GM12875 (cell line): Measurements from ENCODE around the gene NAV2.

ENCODE experiments used
- H3K4me3 ChIP-seq: one replicate; pipeline ENCODE4 v1.5.1; 2011; ENCODE audit warnings: low read depth, low read length, control low read depth
- CTCF ChIP-seq: IDR thresholded peaks from 2 replicates; pipeline ENCODE4 v1.5.1; 2011; ENCODE audit warnings: low read depth, mild to moderate bottlenecking, control low read depth, inconsistent platforms, low read length, moderate library complexity, borderline replicate concordance; ENCODE audit not compliant: insufficient read depth

The NAV2 gene

GRCh38 chr11:19705936-19706335 is 6.7 kb upstream of the NAV2 start:
- H3K4me3 ChIP-seq: no peak overlapping the region
- no peak for TF ChIP-seq CTCF

GRCh38 chr11:19711911-19712280 is 741 bp upstream of the NAV2 start:
- no peak for TF ChIP-seq CTCF
- H3K4me3 ChIP-seq: peak overlapping the region; percentile 72

GRCh38 chr11:19713196-19714021 is 772 bp downstream of the NAV2 start:
- no peak for TF ChIP-seq CTCF
- H3K4me3 ChIP-seq: peak overlapping the region; percentile 72

- TF ChIP-seq CTCF: no peak
- H3K4me3 ChIP-seq: no peak overlapping the region
Observed at GRCh38 chr11:19714022-19714386, 1.4 kb downstream of the NAV2 start.

GRCh38 chr11:19714387-19715363 is 2.0 kb downstream of the NAV2 start:
- H3K4me3 ChIP-seq: no peak overlapping the region
- TF ChIP-seq CTCF: no peak

GRCh38 chr11:19715373-19715772 is 2.7 kb downstream of the NAV2 start:
- no peak for TF ChIP-seq CTCF
- no peak overlapping the region for H3K4me3 ChIP-seq
